ENCODE measurements around the gene CADM2. TPM values are rescaled to one million over a fixed set of nuclear protein-coding genes. Genes with fewer than 3 reads are reported as not detected.

CADM2 gene
- total RNA-seq, 1 experiment from 2014 or later = 0.47 TPM

- TF ChIP-seq EZH2phosphoT487 (IDR thresholded peaks at IDR 0.05; ENCODE audit: borderline replicate concordance, low read length) (no peak), EZH2 (IDR thresholded peaks at IDR 0.05; ENCODE audit: low read length, unreplicated experiment) (no peak), CTCF (conservative IDR thresholded peaks at IDR 0.05; ENCODE audit: low read depth, low read length) (no peak)
- CTCF ChIA-PET = no interaction called here
Measured at GRCh38 chr3:85539232-85539631, 580.4 kb downstream of the CADM2 start.

DNA sequence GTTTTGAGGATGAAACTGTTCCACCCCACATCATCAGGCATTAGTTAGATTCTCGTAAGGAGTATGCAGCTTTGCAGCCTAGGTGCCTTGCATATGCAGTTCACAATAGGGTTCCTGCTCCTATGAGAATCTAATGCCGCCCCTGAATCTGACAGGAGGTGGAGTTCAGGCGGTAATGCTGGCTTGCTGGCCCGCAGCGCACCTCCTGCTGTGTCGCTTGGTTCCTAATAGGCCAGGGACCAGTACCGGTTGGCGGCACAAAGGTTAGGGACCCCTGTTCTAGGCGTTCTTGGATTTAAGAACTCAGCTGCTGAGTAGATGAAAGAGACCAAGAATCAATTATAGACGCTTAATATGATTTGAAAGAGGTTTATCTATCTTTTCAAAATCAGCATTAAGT, 595.4 kb downstream of the CADM2 start:
- ChIA-PET POLR2A (ENCODE audit: unreplicated experiment) (no interaction called here), CTCF (no interaction called here)
- DNase-seq = no peak
- Histone ChIP-seq H3K9me3 (ENCODE audit: low read length) (no peaks in the 10 kb centered on the region), H2AFZ (ENCODE audit: low read length) (no peak overlapping the region), H3K4me2 (ENCODE audit: low read length) (no peak overlapping the region), H3K9me2 (replicated peaks; ENCODE audit: low read length) (no peaks in the 10 kb centered on the region), H3K4me1 (ENCODE audit: insufficient read depth, low read length) (no peaks in the 10 kb centered on the region), H3K4me3 (ENCODE audit: low read length) (no peak overlapping the region), H3K9ac (ENCODE audit: low read length) (no peak overlapping the region), H3K27ac (ENCODE audit: low read length) (no peak overlapping the region), H3K27me3 (ENCODE audit: low read length) (no peaks in the 10 kb centered on the region), H3K36me3 (ENCODE audit: low read depth, low read length) (no peaks in the 10 kb centered on the region), H3F3A (ENCODE audit: low read length, unreplicated experiment) (no peaks in the 10 kb centered on the region), H4K20me1 (ENCODE audit: low read length) (no peaks in the 10 kb centered on the region), H3K79me2 (ENCODE audit: low read length) (no peaks in the 10 kb centered on the region)
- intact Hi-C loops (cut with micrococcal nuclease) = no loop called here
- no peak for TF ChIP-seq CTCF (conservative IDR thresholded peaks at IDR 0.05; ENCODE audit: low read depth, low read length)
- TF ChIP-seq EZH2 (IDR thresholded peaks at IDR 0.05; ENCODE audit: low read length, unreplicated experiment) = no peak
- TF ChIP-seq EZH2phosphoT487 (IDR thresholded peaks at IDR 0.05; ENCODE audit: borderline replicate concordance, low read length) = no peak
- no peak for ATAC-seq
- BruUV-seq (replicated peaks) = no TSS peak

More at GRCh38 chr3:85539232-85539631, 580.4 kb downstream of the CADM2 start:
- H3K36me3 ChIP-seq (ENCODE audit: low read depth, low read length) = no peaks in the 10 kb centered on the region
- no peak for DNase-seq
- H4K20me1 ChIP-seq (ENCODE audit: low read length) = no peaks in the 10 kb centered on the region
- BruUV-seq (replicated peaks) = no TSS peak
- no peaks in the 10 kb centered on the region for H3K9me3 ChIP-seq (ENCODE audit: low read length)
- H3K4me1 ChIP-seq (ENCODE audit: insufficient read depth, low read length) = no peaks in the 10 kb centered on the region
- H3K79me2 ChIP-seq (ENCODE audit: low read length) = no peaks in the 10 kb centered on the region
- no peaks in the 10 kb centered on the region for H3F3A ChIP-seq (ENCODE audit: low read length, unreplicated experiment)
- ATAC-seq = no peak
- no peak overlapping the region for H3K4me3 ChIP-seq (ENCODE audit: low read length)
- H3K27me3 ChIP-seq (ENCODE audit: low read length) = no peaks in the 10 kb centered on the region
- no peak overlapping the region for H3K4me2 ChIP-seq (ENCODE audit: low read length)
- H3K9me2 ChIP-seq (replicated peaks; ENCODE audit: low read length) = no peaks in the 10 kb centered on the region
- POLR2A ChIA-PET (ENCODE audit: unreplicated experiment) = no interaction called here
- no peak overlapping the region for H2AFZ ChIP-seq (ENCODE audit: low read length)
- no peak overlapping the region for H3K27ac ChIP-seq (ENCODE audit: low read length)
- no peak overlapping the region for H3K9ac ChIP-seq (ENCODE audit: low read length)
- intact Hi-C loops (cut with micrococcal nuclease) = no loop called here

- H4K20me1 ChIP-seq (ENCODE audit: low read length) = no peaks in the 10 kb centered on the region
- ChIA-PET POLR2A (ENCODE audit: unreplicated experiment) (interaction anchor here (0.6 to 0.7 kb wide), 2 partner anchors 360 to 1303 kb away, joined by 4 to 5 read pairs; no protein-coding TSS in a partner anchor), CTCF (no interaction called here)
- peaks cover 23% of the 10 kb centered on the region for H3K4me1 ChIP-seq (ENCODE audit: insufficient read depth, low read length)
- DNase-seq = peak; percentile 87
- peak overlapping the region; percentile 39 for H3K4me2 ChIP-seq (ENCODE audit: low read length)
- BruUV-seq (replicated peaks) = no TSS peak
- no peaks in the 10 kb centered on the region for H3K27me3 ChIP-seq (ENCODE audit: low read length)
- no peaks in the 10 kb centered on the region for H3K79me2 ChIP-seq (ENCODE audit: low read length)
- no peak overlapping the region for H2AFZ ChIP-seq (ENCODE audit: low read length)
- no peaks in the 10 kb centered on the region for H3K36me3 ChIP-seq (ENCODE audit: low read depth, low read length)
- no peaks in the 10 kb centered on the region for H3K9me2 ChIP-seq (replicated peaks; ENCODE audit: low read length)
- H3K9me3 ChIP-seq (ENCODE audit: low read length) = no peaks in the 10 kb centered on the region
- ATAC-seq = peak; percentile 84
- H3K27ac ChIP-seq (ENCODE audit: low read length) = peak overlapping the region; percentile 51
- TF ChIP-seq CTCF (conservative IDR thresholded peaks at IDR 0.05; ENCODE audit: low read depth, low read length) = no peak
- no peak for TF ChIP-seq EZH2 (IDR thresholded peaks at IDR 0.05; ENCODE audit: low read length, unreplicated experiment)
- TF ChIP-seq EZH2phosphoT487 (IDR thresholded peaks at IDR 0.05; ENCODE audit: borderline replicate concordance, low read length) = no peak
- H3K9ac ChIP-seq (ENCODE audit: low read length) = no peak overlapping the region
- H3K4me3 ChIP-seq (ENCODE audit: low read length) = no peak overlapping the region
- no peaks in the 10 kb centered on the region for H3F3A ChIP-seq (ENCODE audit: low read length, unreplicated experiment)
- intact Hi-C loops (cut with micrococcal nuclease) = loop anchor here (10.0 kb wide), 1 partner anchor 165 kb away; no protein-coding TSS in a partner anchor
Measured at GRCh38 chr3:85560088-85560785, 601.4 kb downstream of the CADM2 start.
